GOT3 (cell line): Measurements from ENCODE around the gene PVALEF.
A peak's percentile ranks its signal among the peaks of the same experiment; 100 is the strongest.
"Not testable (repeated sequence)": the region's sequence is repeated elsewhere in the genome, so short reads cannot be mapped to it uniquely, and the experiment has no call there.

Experiments
- DNase-seq: peaks from one replicate; lab custom pipeline; 2025; ENCODE audit warnings: mixed read lengths; lab: John Stamatoyannopoulos, UW

PVALEF gene

GRCh38 chr17:81219476-81220180 is 54.3 kb downstream of the PVALEF start:
- no peak for DNase-seq

GRCh38 chr17:81221371-81221841 is 56.1 kb downstream of the PVALEF start:
- no peak for DNase-seq

GRCh38 chr17:81221842-81222619 is 56.7 kb downstream of the PVALEF start:
- no peak for DNase-seq

- DNase-seq: no peak
Measured at GRCh38 chr17:81222620-81222905, 57.3 kb downstream of the PVALEF start.

- peak; percentile 96 for DNase-seq
Measured at GRCh38 chr17:81222906-81223761, 57.8 kb downstream of the PVALEF start, which contains the start of gene CEP131. TSS of gene CEP131 (minus strand) at chr17:81222965. CDS start at chr17:81220056, 2,909 bp downstream.

- no peak for DNase-seq
Measured at GRCh38 chr17:81223762-81224130, 58.4 kb downstream of the PVALEF start.

GRCh38 chr17:81227630-81228029 is 62.3 kb downstream of the PVALEF start:
- not testable (repeated sequence) for DNase-seq

- DNase-seq: no peak
Measured at GRCh38 chr17:81228420-81228819, 63.1 kb downstream of the PVALEF start.

GRCh38 chr17:81228834-81229665 is 63.7 kb downstream of the PVALEF start:
- no peak for DNase-seq

GRCh38 chr17:81229666-81229920 is 64.3 kb downstream of the PVALEF start:
- no peak for DNase-seq

GRCh38 chr17:81230043-81230820 is 64.9 kb downstream of the PVALEF start:
- no peak for DNase-seq

- DNase-seq: no peak
Measured at GRCh38 chr17:81231121-81231645, 65.9 kb downstream of the PVALEF start.

- no peak for DNase-seq
Measured at GRCh38 chr17:81231766-81232581, 66.7 kb downstream of the PVALEF start.
